ENCODE results near the gene TAF4B.

DNA sequence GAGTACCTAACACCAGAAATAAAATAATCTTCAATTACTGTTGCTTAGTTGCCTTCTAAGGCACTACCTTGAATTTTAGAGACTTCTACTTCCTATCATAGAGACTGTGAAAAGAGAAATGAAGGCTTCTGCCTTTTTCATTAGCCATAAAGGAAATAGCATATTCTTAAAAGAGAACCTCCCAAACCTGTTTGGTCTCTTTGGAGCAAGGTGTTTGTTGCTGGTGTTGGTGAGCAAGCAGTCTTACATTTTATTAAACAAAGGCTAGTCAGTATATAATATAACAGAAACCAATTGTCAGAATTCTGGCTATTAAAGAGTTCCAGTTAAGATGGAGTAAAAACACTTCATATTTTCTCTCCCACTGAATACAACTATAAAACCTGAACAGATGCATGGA is 116.4 kb downstream of the TAF4B start:
- no peak for TF ChIP-seq EP300 (IDR thresholded peaks at IDR 0.05)
- no peak for TF ChIP-seq POLR2A (IDR thresholded peaks at IDR 0.05)

All from ovary (tissue), 1 donor.